Right kidney (tissue), 9 donors: Measurements from ENCODE around the gene LMTK3.
A peak's percentile ranks its signal among the peaks of the same experiment; 100 is the strongest.

Experiments used
- DNase-seq: peaks from one replicate; pipeline ENCODE4 v3.0.0-alpha.2; 2016
- long read RNA-seq, 8 donors: transcript quantifications; one replicate each; lab custom pipeline, GENCODE V29; 2026

The LMTK3 gene
- long read RNA-seq, donor 1 = 0 reads
- long read RNA-seq, donor 2, partial matches to known transcripts = 0 of 1 reads
- long read RNA-seq, donor 2, other reads (novel, unspliced or antisense) = 0 of 1 reads
- long read RNA-seq, donor 3 = 0 reads
- long read RNA-seq, donor 4, partial matches to known transcripts = 0 of 2 reads
- long read RNA-seq, donor 4, other reads (novel, unspliced or antisense) = 0 of 2 reads
- long read RNA-seq, donor 5, partial matches to known transcripts = 0 of 1 reads
- long read RNA-seq, donor 5, other reads (novel, unspliced or antisense) = 0 of 1 reads
- long read RNA-seq, donor 6, partial matches to known transcripts = 0 of 1 reads
- long read RNA-seq, donor 6, other reads (novel, unspliced or antisense) = 0 of 1 reads
- long read RNA-seq, donor 7 = 0 reads
- long read RNA-seq, donor 8 = 0 reads

- peak; percentile 22 for DNase-seq
Measured at GRCh38 chr19:48511800-48512503, at the start of gene LMTK3. TSS of gene LMTK3 (minus strand) at chr19:48511835. CDS start at chr19:48511576, 259 bp downstream.

DNA sequence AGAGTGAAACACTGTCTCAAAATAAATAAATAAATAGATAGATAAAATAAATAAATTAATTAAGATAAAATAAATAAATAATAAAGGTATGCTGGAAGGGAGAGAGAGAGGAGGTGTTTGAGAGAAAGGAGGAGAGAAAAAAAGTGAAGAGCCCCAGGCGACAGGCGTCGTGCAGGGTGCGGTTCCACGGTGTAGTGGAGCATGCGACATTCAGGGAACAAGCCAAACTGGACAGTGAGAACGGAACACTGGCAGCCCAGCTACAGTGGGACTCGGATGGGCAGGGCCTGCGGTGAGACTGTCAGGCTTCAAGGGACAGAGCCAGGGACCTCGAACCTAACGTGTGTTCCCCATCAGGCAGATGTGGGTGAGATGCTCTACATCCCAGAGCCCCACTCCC is 49.8 kb upstream of the LMTK3 start:
- DNase-seq = no peak

DNA sequence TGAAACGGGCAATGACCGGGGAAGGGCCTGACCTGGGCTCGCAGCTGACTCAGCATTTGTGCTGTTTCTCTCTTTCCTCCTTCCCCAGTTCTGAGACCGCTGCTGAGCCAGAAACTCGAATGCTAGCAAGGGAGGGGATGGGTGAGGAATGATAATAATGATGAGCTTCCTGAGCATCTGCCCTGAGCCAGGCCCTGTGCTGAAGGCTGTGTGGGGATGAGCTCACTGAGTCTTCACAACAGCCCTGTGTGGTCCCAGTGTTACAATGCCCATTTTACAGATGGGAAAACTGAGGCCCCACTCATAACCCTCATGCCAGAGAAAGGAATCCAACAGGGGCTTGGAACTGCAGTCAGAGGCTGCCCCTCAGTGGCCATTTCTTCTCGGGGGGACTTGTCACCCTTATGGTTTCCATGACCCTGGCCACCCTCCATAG is 48.5 kb upstream of the LMTK3 start:
- DNase-seq = no peak

DNA sequence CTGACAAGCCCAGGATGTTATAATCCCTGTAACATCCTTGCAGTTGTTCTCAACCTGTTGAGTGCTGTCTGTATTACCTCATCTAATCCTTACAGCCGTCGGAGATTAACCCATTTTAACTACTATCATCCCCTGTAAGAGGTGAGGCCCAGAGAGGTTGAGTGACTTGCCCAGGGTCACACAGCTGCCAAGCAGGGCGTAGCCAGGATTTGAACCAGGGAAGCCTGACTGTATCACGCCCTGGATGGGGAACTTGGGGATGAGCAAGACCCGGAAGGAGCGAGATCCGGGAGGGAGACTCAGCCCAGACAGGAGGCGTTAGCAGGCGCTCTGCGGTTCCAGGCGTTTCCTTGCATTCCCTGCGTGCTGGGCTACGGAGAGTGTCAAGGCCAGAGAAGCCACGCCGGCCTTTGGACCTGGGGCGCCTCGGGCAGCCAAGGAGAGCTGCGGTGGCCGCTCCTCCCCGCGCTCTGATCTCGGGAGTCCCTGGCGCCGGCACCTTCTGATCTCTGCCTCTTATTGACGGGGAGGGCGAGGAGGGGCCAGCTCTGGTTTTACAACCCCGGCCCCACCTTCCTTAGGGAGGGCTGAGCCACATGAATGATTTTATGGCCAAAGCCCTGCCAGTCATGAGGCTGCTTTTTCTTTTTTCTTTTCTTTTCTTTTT is 46.5 kb upstream of the LMTK3 start:
- DNase-seq = peak; percentile 70

DNA sequence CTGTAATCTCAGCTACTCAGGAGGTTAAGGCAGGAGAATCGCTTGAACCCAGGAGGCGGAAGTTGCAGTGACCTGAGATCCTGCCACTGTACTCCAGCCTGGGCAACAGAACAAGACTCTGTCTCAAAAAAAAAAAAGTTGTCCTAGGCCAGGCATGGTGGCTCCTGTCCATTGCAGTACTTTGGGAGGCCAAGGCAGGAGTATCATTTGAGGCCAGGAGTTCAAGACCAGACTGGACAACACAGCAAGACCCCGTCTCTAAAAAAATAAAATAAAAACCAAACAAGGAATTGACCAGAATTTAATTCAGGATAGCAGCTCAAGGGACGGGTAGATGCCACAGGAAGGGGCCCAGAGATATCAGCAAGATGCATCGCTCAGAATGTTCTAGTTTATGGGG is 45.2 kb upstream of the LMTK3 start:
- DNase-seq = no peak

DNA sequence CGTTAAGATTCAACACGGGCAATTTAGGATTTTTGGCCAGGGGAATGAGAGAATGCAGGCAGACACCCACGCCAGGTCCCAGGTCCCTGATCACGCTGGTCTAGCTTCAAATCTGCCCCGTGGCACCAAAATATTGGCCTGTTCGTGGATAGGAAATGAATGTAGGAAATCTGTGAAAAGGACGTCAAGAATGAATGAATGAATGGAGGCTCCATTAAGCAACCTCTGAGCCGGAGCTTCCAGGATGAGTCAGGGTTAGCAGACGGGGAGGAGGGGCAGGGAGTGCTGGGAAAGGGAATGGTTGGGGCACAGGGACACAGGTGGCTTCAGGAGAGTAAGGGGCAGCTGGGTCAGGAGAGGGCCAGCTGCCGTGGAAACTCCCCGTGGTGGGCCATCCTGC is 44.5 kb upstream of the LMTK3 start:
- no peak for DNase-seq

DNA sequence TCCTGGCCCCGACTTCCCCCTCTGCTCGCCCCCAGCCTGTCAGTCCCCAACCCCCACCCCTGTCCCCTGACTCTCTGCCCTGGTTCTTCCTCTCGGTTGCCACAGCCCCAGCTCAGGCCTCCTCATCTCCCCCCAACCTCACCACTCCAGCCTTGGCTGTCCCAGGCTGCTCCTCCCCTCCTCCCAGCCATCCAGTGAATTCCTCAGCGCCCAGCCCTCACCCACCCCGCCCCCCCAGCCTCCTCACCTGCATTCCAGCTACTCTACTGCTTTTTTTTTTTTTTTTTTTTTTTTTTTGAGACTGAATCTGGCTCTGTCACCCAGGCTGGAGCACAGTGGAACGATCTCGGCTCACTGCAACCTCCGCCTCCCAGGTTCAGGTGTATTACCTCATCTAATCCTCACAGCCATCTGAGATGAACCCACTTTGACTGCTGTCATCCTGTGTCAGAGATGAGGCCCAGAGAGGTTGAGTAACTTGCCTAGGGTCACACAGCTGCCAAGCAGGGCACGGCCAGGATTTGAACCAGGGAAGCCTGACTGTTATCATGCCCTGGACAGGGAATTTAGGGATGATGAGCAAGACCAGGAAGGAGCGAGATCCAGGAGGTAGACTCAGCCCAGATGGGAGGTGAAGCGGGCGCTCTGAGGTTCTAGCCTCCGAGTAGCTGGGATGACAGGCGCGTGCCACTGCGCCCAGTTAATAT is 42.9 kb upstream of the LMTK3 start:
- no peak for DNase-seq

DNA sequence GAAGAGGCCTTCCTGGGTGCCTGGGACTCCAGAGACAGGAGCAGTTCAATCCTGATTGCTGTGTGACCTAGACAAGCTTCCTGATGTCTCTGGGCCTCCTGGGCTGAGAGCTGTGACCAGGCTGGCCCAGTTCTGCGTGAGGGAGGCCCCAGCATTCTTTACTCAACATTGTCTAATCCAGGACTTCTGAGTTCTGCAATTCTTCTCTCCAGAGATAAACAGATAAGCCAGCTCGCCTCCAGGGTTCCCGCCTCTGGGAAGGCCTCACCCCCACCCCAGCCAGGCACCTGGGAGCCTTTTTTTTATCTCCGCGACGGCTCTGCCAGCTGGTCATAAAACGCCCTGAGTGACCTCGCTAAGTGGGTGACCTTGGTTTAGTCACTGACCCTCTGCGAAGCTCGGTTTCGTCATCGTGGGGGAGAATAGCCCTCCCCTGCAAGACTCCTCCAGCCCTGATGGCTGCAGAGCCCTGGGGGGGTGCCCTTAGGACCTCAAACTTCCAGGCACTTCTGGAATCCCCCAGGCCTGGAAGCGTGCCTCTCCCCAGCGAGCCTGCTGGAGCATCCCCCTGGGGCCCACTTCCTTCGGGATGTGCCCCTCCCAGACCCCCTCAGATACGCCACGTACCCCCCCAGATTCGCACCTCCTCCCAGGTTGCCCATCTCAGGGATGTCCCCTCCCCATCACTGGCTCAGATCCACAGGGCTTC is 42.2 kb upstream of the LMTK3 start:
- no peak for DNase-seq

DNA sequence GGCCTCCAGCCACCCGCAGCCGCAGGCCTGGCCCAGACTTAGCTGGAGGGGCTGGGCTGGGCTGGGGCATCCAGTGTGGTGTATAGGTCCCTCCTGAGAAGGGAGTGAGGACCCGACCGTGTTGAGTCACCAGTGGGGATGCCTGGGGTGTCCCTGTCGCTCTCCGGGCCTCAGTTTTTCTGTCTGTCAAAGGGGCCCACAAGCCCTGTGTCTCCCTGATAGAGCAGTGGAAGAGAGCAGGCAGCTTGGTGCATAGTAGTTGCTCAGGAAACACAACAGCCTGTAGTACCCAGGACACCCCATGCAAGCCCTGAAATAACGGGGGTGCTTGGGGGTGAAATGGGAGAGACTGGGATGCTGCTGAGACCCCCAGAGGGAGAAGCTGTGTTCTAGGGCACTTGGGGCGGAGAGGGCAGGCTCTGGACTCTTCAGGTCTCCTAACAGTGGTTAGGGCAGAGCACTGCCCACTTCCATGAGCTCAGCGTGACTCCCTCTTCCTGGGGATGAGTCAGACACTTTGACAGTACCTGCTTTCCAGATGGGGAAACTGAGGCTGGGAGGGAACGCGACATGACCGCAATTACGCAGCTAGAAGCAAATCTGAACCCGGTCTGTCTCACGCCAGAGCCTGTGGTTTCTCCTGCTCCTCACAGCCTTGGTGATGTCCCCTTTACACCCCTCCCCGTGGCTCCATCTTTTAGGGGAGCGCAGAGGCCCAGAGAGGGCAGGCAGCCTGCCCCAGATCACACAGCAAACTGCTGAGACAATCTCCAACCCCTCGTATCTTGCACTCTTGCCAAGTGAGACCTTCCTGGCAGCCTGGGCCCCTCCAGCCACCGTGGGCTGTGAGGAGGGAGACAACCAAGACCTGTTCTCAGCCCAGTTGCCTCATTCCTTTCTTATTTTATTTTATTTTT is 41.0 kb upstream of the LMTK3 start:
- no peak for DNase-seq

DNA sequence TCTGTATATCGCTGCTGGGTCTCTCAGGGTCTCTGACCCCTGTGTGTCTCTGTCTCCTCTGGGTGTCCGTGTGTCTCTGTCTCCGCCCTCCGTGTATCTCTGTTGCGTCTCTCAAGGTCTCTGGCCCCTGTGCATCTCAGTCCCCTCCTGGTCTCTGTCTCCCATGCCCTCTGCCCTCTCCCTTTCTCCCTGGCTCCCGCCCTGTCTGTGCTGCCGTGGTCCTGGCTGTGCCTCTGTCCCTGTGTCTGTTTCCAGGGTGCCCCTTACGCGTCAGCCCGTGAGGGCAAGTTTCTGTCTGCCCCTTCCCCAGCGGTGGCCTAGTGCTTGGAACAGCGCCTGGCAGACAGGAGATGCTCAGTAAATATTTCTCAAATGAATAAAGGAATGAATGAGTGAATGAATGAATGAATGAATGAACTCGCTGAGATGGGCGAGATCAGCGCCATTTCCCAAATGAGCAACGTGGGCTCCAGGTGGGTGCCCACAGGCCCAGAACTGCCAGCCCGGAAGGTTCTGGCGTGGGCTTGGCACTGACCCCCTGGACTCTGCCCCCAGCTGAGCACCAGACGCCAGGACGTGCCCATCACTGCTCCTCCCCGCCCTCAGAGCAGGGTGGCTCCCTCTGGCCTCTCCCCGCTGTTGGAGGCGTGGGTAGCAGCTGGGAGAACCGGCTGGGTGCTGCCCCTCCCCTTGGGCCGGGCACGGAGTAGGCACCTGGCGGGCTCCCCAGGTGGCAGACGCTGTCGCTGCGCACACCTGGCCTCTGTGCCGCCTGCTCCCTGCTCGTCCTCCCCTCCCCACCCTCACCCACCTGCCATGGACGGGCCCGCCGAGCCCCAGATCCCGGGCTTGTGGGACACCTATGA is 40.0 kb upstream of the LMTK3 start, which contains the start of gene SULT2B1:
Gene SULT2B1 (plus strand): TSS at position 736 of the 866 bp plus-strand sequence. CDS start 81 bp downstream, at position 817.
- no peak for DNase-seq

GRCh38 chr19:48549380-48549779 is 37.7 kb upstream of the LMTK3 start:
- DNase-seq = no peak

GRCh38 chr19:48548253-48548911 is 36.7 kb upstream of the LMTK3 start:
- no peak for DNase-seq

DNA sequence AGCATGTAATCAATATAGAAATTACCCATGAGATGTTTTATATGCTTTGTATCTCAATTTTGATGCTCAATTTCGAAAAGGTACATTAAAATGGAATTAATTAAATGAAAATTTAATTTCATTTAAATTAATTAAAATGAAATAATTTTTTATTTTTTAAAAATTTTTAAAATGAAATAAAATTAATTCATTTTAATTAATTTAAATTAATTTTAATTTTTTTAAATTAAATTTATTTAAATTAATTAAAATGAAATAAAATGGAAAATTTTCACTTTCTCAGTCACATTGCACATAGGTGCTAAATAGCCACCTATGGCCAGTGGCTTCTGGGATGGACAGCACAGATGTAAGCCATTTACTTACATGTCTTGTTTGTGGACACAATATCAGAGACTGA is 36.1 kb upstream of the LMTK3 start:
- DNase-seq = no peak

DNA sequence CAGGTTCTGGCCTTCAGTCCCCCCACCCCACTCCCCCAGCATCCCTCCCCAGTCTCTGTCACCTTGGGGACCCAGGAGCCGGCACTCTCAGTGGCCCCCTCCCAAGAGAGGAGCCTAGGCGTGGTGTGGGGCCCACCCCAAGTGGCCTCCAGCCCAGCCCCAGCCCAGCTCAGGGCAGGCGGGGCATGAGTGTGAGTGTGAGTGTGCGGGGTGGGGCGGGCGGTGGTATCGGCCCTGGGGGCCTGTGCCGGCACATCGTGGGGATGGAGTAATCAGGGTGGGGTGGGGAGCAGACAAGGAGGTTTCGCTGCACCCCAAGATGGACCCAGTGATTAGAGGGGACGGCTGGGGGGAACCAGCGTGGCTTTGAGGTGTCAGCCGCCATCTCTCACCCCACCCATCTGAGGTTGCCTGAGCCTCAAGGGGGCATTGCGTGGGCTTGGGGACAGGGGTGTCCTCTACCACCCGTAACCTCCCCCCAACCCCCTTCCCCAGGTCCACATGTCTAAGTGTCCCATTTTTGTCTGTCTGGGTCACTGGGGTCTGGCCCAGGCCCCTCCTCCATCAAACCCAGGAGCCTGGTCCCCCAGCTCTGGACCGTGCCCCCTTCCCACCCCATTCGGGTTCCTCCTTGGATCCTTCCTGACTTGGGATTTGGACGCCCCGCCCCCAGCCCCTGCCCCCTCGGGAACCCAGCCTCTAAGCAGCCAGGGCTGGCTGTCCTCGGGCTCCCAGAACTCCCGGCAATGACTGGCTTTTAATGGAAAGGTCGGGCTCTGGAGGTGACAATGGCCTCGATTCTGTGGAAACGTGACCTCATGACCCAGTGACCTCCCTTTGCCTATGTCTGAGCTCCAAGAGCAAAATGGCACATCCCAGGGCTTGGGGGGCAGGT is 33.5 kb upstream of the LMTK3 start:
- DNase-seq = no peak

- DNase-seq = peak; percentile 44
Measured at GRCh38 chr19:48543121-48543710, 31.6 kb upstream of the LMTK3 start.

DNA sequence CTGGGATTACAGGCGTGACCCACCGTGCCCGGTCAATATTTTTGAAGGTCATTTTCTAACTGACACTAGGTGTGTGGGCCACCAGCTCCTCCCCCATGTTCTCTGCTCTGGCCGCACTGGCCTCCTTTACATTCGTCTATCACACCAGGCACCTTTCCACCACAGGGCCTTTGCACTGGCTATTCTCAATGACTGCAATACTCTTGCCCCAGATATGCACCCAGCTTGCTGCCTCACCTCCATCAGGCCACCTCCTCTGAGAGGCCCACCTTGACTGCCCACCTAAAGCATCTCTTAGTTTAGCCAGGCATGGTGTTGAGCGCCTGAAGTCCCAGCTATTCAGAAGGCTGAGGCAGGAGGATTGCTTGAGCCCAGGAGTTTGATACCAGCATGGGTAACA is 30.2 kb upstream of the LMTK3 start:
- DNase-seq = no peak

DNA sequence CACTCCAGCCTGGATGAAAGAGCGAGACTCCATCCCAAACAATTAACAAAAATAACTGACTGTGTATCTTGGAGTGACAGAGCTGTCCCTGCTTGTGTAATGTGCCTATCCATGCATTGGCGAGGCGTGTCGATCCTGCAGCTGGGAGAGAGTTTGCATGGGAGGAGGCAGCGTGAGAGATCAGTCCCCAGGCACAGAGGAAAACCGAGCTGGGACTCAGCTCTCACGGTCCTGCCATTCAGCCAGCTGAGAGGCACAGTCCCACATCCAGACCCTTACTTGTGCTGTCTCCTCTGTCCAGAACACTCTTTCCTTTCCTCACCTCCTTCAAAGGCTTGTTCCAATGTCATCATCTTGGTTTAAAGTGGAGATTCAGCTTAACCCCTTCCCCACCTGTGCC is 28.5 kb upstream of the LMTK3 start:
- no peak for DNase-seq
